GF-D8 (cell line): Measurements from ENCODE around the gene ITGB6.
A peak's percentile ranks its signal among the peaks of the same experiment; 100 is the strongest.
"Not testable (repeated sequence)": the region's sequence is repeated elsewhere in the genome, so short reads cannot be mapped to it uniquely, and the experiment has no call there.

Experiments used
- DNase-seq: peaks from one replicate; lab custom pipeline; 2025; lab: John Stamatoyannopoulos, UW

Gene ITGB6

GRCh38 chr2:160139991-160140390 lies 60.1 kb downstream of the ITGB6 start:
- no peak for DNase-seq

DNA sequence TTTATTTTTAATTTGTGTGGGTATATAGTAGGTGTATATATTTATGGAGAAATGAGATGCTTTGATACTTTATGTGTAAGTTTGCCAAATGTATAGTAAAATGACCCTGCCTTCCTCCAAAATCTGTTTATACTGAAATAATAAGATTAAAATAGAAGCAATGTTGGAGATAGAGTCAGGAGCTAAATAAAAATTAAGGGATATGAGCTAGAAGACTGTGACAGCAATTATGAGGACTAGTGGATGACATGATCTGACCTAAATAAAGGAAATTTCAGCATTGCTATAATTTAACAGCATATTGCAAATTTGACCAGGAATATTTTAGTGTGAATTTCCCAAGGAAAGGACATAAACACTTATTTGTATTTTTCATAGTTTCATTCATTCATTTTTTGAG lies 60.7 kb downstream of the ITGB6 start:
- DNase-seq, result no peak

DNA sequence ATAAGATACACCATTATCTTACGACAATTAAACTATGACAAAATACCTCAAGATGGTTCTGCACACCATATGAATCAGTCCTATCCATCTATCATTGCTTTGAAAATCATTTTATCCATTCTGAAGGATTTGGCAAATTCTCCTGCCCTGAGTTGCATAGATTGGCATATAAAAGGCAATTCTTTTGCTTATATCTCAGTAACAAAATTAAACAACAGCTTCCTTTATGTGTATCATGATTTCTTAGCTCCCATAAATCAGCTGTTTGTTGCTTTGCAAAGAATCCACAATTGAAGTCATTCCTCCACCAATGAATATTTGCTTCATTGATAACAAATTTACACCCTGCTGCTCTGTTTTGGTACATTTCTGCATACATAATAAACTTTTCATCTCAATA lies 61.7 kb downstream of the ITGB6 start:
- DNase-seq, result no peak

DNA sequence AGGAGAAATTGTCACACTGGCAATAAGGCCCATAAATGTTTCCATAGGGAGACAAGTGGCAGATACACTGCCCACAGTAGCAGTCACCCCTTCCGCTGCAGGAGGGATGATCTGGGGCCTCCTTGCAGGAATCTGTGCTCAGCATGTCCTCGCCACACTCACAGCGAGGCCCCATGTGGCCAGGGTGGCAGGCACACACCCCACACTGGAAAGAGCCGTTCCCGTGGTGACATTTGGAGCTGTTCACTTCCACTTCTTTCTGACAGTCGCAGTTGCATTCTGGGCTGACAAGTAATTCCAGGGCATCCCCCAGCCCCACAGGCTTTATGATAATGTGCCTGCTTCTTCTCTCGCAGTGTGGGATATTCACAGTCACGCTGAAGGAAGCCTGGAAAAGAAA lies 62.6 kb downstream of the ITGB6 start:
- DNase-seq, result no peak

- no peak for DNase-seq
Measured at GRCh38 chr2:160132761-160133160, 67.3 kb downstream of the ITGB6 start.

DNA sequence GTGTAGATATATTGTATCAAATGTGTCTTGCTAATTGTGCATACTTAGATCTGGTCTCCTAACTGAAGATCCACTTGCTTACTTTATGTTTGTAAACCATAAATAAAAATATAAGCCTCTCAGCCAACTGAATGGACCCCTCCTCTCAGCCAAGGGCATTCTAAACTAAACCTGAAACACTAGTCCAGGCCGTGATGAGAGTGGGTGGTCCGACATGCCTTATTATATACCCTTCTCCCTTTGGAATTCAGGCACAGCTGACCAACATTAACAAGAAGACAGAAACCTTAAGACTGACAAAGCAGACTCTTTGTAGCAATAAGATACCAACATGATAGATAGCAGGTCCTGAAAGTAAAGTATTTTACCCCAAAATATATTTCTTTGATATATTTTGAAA lies 73.3 kb downstream of the ITGB6 start:
- no peak for DNase-seq

GRCh38 chr2:160126315-160126714 lies 73.8 kb downstream of the ITGB6 start:
- DNase-seq, result no peak

GRCh38 chr2:160125828-160126227 lies 74.2 kb downstream of the ITGB6 start:
- DNase-seq, result no peak

- no peak for DNase-seq
Measured at GRCh38 chr2:160125366-160125765, 74.7 kb downstream of the ITGB6 start.

- no peak for DNase-seq
Measured at GRCh38 chr2:160124571-160124970, 75.5 kb downstream of the ITGB6 start.

- not testable (repeated sequence) for DNase-seq
Measured at GRCh38 chr2:160114721-160115120, 85.4 kb downstream of the ITGB6 start.

DNA sequence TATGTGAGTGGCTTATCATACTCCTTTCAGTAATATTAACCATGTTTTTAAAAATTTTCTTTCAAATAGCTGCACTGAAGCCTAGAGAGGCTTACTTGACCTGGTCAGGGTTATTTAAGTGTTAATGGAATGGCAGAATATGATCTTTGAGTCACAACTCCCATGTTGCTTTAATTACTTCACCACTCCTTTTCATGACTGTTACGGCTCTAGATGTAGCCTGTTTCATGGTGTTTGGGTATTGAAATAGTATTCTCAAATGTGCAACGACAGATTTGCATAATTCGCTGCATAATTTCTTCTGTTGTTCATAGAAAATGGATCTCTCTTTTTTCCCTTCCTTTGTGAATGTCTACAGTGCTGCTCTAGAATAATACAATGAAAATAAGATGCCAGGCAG lies 86.1 kb downstream of the ITGB6 start:
- DNase-seq, result no peak

DNA sequence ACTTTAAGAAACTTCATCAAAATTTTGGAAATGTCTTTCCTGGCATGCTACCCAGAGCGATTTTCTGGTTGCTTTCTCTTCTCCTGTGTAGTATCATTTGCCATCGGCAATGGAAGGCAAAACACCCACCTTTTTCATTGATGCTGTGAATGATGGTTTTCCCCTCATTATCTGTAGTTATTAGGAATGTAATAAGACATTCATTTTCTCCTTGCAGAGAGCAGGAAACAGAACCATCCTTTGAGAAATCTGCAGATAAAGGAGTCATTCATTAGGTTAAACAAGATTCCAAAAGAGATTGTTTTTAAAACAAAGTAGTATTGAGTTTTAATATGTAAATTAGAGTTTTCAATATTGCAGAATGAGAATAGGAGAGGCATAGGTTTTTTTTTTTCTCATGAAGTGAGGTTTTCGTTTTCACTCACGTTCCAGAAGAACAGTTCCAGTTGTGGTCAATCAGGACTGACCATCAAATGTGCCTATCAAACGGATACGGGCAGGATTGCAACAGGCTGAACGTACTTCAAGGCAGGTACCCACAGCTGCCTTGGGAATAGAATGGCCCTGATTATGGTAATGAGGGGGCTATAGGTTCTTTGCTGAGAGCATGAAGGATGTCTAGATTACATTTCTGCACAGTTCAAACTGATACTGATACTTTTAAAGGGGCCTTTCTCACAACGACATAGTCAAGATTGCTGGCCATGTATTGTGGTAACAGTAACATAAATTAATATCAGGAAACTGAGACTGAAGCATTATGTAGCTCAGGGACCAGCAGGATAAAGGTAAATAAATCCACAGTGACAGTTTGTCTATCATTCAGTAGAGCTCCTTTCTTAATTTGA lies 87.9 kb downstream of the ITGB6 start:
- no peak for DNase-seq

DNA sequence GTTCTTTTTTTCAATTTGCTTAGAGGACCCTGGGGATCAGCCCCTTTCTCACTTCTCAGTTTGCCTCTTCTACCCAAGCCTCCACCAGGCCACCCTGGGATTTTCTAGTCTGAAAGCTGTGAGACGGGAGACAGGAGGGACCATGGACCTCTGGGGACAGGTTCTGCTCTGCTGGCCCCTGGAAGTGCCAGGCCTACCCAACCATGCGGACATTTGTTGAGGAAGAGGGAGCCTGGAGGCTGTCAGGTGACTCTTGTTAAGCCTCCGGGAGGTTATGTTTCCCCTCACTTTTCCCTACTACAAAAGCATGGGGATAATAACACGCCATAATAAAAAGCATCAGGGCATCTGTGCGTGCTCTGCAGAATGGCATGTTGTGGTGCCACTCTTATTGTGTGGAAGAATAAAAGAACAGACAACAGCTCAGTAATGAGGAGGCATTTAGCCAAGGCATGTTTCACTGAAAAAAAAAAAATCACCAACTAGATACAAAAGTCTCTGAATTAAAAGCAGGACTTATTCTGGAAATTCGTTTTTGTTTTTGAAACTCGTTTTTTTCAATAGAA lies 89.3 kb downstream of the ITGB6 start:
- no peak for DNase-seq

GRCh38 chr2:160109939-160110673 lies 90.0 kb downstream of the ITGB6 start:
- DNase-seq, result peak; percentile 4

DNA sequence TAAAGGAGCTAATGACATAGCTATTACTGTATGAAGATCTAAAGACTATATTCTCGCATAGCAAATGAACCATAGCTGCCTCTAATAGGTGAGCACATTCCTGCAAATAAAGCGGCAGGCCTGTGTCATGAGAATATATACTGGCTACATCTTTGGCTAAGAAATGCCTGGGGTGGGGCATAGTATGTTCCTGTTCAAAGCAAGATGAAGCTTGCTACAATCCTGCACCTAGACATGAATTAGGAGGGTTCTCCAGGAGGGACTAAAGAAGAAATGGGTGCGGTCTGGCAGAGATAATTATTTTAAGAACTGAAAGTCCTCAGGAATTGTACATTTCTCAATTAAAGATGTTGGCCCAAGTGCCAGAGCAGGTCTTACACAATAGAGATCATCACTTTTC lies 90.8 kb downstream of the ITGB6 start:
- no peak for DNase-seq

- no peak for DNase-seq
Measured at GRCh38 chr2:160108646-160109045, 91.4 kb downstream of the ITGB6 start.

DNA sequence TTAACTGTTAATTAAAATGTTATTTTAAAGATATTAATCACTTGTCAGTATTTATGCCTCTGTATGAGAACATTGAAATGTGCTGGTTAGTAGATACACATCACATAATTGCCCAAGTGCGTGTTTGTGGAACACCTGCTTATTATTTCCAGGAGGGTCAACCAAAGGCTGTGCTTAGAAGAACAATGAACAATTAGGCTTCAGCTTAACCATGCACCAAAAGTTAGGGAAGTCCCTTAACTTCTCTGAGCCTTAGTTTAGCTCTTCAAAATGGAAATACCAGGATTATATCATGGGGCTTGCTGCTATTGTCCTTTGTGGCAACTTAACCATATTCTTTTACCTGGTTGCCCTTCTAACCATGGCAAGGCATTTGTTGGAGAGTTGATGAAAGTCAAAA lies 94.7 kb downstream of the ITGB6 start:
- no peak for DNase-seq

DNA sequence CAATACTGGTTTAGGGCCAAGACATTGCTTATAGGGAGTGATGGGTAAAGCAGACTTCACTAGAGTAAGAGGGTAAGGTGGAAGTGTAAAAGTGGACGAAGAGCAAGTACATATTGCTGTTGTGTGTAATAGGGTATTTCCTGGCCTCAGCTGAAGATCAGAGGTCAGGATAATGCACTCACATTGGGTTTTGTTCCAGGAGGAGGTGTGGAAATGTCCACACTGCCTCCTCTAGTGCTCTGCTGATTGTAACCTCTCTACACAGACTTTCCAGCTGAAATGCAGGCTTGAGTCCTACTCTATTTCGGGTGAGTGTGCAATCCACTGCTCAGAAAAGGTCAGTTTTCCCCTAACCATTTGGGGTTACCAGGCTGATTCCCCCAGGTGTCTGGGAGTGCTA lies 96.0 kb downstream of the ITGB6 start:
- DNase-seq, result no peak

GRCh38 chr2:160097326-160097725 lies 102.7 kb downstream of the ITGB6 start:
- no peak for DNase-seq

DNA sequence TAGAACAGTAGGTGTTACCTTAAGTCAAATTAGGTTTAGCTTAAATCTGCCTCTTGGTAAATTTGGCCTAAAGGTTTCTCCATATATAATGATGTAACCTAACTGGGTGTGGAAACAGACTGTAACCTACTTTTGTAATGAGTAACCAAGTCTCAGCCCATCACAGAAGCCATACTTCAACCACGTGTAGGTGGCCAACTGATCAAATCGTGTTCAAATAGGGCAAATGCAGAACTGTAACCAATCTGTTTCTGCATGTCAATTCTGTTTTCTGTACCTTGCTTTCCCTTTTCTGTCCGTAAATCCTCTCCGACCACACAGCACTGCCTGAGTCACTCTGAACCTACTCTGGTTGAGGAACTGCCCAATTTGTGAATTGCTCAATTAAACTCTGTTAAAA lies 103.7 kb downstream of the ITGB6 start:
- no peak for DNase-seq

- no peak for DNase-seq
Measured at GRCh38 chr2:160092445-160092844, 107.6 kb downstream of the ITGB6 start.

- no peak for DNase-seq
Measured at GRCh38 chr2:160091381-160091780, 108.7 kb downstream of the ITGB6 start.
